ENCODE results near the gene DCP1A.
A peak's percentile ranks its signal among the peaks of the same experiment; 100 is the strongest.
"Not testable (repeated sequence)": the region's sequence is repeated elsewhere in the genome, so short reads cannot be mapped to it uniquely, and the experiment has no call there.

The DCP1A gene

GRCh38 chr3:53312832-53313231 is 34.5 kb downstream of the DCP1A start:
- DNase-seq (ENCODE audit: low spot score): no peak
- no peak overlapping the region for H3K27ac ChIP-seq
- POLR2A ChIA-PET (ENCODE audit: low non-redundant PET): no interaction called here
- no peak for TF ChIP-seq CTCF (conservative IDR thresholded peaks at IDR 0.05; ENCODE audit: low read depth)
- CTCF ChIA-PET: no interaction called here

GRCh38 chr3:53311882-53312281 is 35.5 kb downstream of the DCP1A start:
- TF ChIP-seq CTCF (conservative IDR thresholded peaks at IDR 0.05; ENCODE audit: low read depth): no peak
- POLR2A ChIA-PET (ENCODE audit: low non-redundant PET): no interaction called here
- no peak overlapping the region for H3K27ac ChIP-seq
- CTCF ChIA-PET: interaction anchor here (0.8 kb wide), 1 partner anchor 12 kb away, joined by 5 read pairs; no protein-coding TSS in a partner anchor
- no peak for DNase-seq (ENCODE audit: low spot score)

DNA sequence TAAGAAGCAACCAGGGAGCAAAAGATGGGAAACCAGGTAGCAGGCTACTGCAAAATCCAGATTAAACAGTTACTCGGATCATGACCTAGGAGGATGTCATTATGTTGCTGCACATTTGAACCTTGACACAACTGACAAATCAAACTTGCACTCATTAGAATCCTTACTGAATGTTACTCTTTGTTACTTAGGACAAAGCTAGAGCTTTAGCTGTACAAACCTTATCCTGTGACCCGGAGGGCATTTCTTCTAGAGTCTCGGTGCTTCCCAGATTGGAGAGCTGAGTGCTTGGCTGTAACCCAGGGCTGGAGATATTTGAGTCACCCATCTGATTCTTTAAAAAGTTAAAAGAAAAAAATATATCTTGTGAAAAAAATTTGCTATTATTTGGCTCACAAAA is 43.4 kb downstream of the DCP1A start:
- no peak for TF ChIP-seq CTCF (conservative IDR thresholded peaks at IDR 0.05; ENCODE audit: low read depth)
- CTCF ChIA-PET: interaction anchor here (0.6 kb wide), 1 partner anchor 399 kb away, joined by 3 read pairs; no protein-coding TSS in a partner anchor
- DNase-seq (ENCODE audit: low spot score): no peak
- POLR2A ChIA-PET (ENCODE audit: low non-redundant PET): no interaction called here
- no peak overlapping the region for H3K27ac ChIP-seq

DNA sequence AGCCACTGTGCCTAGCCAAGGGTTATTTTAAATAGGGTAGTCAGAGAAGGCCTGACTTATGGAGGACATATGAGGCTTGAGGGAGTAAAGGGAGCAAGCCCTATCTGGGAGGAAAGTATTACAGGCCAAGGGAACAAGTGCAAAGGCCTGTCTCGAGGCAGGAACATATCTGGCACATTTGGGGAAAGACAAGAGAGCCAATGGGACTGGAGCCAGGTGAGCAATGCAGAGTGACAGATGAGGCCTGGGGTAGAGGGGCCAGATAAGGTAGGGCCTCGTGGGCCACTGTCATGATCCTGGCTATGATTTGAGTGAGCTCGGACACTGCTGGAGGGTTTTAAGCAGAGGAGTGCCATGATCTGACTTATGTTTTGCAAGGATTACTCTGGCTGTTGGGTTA is 43.8 kb downstream of the DCP1A start:
- POLR2A ChIA-PET (ENCODE audit: low non-redundant PET): no interaction called here
- peak overlapping the region; percentile 30; the same call in 1 of the 2 replicates for H3K27ac ChIP-seq
- no peak for DNase-seq (ENCODE audit: low spot score)
- CTCF ChIA-PET: no interaction called here
- no peak for TF ChIP-seq CTCF (conservative IDR thresholded peaks at IDR 0.05; ENCODE audit: low read depth)

DNA sequence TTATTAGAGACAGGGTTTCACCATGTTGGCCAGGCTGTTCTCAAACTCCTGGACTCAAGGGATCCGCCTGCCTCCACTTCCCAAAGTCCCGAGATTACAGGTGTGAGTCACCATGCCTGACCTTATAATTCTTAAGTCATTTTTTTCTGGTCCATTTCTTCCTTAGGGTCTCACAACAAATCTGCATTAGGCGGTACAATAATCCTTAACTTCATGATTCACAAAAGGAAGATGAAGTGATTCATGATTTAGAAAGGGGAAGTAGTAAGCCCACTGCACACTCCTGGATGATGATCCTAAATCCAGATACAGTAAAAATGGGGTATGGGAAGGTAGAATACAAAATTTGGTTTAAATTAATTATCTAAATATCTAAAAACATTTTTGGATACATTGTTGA is 46.5 kb downstream of the DCP1A start:
- no peak for DNase-seq (ENCODE audit: low spot score)

GRCh38 chr3:53299611-53300023 is 47.7 kb downstream of the DCP1A start:
- TF ChIP-seq CTCF (conservative IDR thresholded peaks at IDR 0.05; ENCODE audit: low read depth): peak; percentile 86
- POLR2A ChIA-PET (ENCODE audit: low non-redundant PET): not testable (repeated sequence)
- CTCF ChIA-PET: interaction anchor here (1.3 kb wide), 1 partner anchor 12 kb away, joined by 5 read pairs; no protein-coding TSS in a partner anchor
- peak overlapping the region; percentile 43 for H3K27ac ChIP-seq
- DNase-seq (ENCODE audit: low spot score): peak; percentile 49

More for the DNA sequence above, 46.5 kb downstream of the DCP1A start:
- ChIA-PET POLR2A (ENCODE audit: low non-redundant PET) (no interaction called here), CTCF (interaction anchor here (1.3 kb wide), 1 partner anchor 11 kb away, joined by 5 read pairs; no protein-coding TSS in a partner anchor)
- TF ChIP-seq CTCF (conservative IDR thresholded peaks at IDR 0.05; ENCODE audit: low read depth): no peak
- H3K27ac ChIP-seq: no peak overlapping the region

Measured in RWPE1 (cell line).